Keratinocyte (primary cell): Measurements from ENCODE around the gene ZCCHC24. TPM values are rescaled to one million over a fixed set of nuclear protein-coding genes. Genes with fewer than 3 reads are reported as not detected.

Source experiments
- DNase-seq: peaks from one replicate; pipeline ENCODE4 v3.0.0-alpha.2; 2011; ENCODE audit warnings: low read depth, missing footprints, low spot score
- FAIRE-seq: peaks from 2 replicates; lab custom pipeline; 2011; peaks lifted over from hg19 to GRCh38; lab: Jason Lieb, UNC
- H2AFZ ChIP-seq: 2 replicates; pipeline ENCODE4 v1.6.0; 2012; ENCODE audit warnings: low read length, control low read depth, inconsistent platforms; ENCODE audit not compliant: control insufficient read depth
- H3K27ac ChIP-seq: 2 replicates; pipeline ENCODE4 v1.5.1; 2011; ENCODE audit warnings: low read length; ENCODE audit not compliant: control insufficient read depth, insufficient read depth
- H3K27me3 ChIP-seq: 3 replicates; pipeline ENCODE4 v1.6.0; 2011; ENCODE audit warnings: low read length; ENCODE audit not compliant: control insufficient read depth, insufficient read depth; ENCODE audit errors: extremely low read depth
- H3K36me3 ChIP-seq, 2 experiments: 2 replicates in 1 of 2; 3 replicates in 1 of 2; pipeline ENCODE4 v1.5.1; 2011; ENCODE audit warnings: low read length in 2 of 2, mild to moderate bottlenecking in 1 of 2; ENCODE audit not compliant: control insufficient read depth in 2 of 2, insufficient read depth in 2 of 2; ENCODE audit errors: extremely low read depth in 1 of 2
- H3K4me1 ChIP-seq: 3 replicates; pipeline ENCODE4 v1.5.1; 2011; ENCODE audit warnings: low read length; ENCODE audit not compliant: control insufficient read depth, insufficient read depth; ENCODE audit errors: extremely low read depth
- H3K4me2 ChIP-seq: 3 replicates; pipeline ENCODE4 v1.6.0; 2011; ENCODE audit warnings: low read depth, low read length; ENCODE audit not compliant: control insufficient read depth, insufficient read depth; ENCODE audit errors: extremely low read depth
- H3K4me3 ChIP-seq, 3 experiments: fragments of 200-600 bp in 1 of 3; sonication (generic) in 1 of 3; 2 replicates in 2 of 3; 3 replicates in 1 of 3; pipeline ENCODE4 v1.5.1; 2011 to 2016; ENCODE audit warnings: low read length in 3 of 3, mild to moderate bottlenecking in 3 of 3, control low read depth in 2 of 3, inconsistent platforms in 1 of 3, low read depth in 1 of 3, mixed read lengths in 1 of 3, mixed run types in 1 of 3, moderate library complexity in 1 of 3; ENCODE audit not compliant: control insufficient read depth in 2 of 3, insufficient read depth in 2 of 3; ENCODE audit errors: extremely low read depth in 1 of 3
- H3K79me2 ChIP-seq: 2 replicates; pipeline ENCODE4 v1.6.0; 2012; ENCODE audit warnings: low read length; ENCODE audit not compliant: control insufficient read depth, insufficient read depth
- H3K9ac ChIP-seq: 3 replicates; pipeline ENCODE4 v1.6.0; 2011; ENCODE audit warnings: low read length; ENCODE audit not compliant: control insufficient read depth, insufficient read depth; ENCODE audit errors: extremely low read depth
- H3K9me1 ChIP-seq: 3 replicates; pipeline ENCODE4 v1.6.0; 2011; ENCODE audit warnings: low read length; ENCODE audit not compliant: control insufficient read depth, insufficient read depth; ENCODE audit errors: extremely low read depth
- H3K9me3 ChIP-seq: 2 replicates; pipeline ENCODE4 v1.5.1; 2012; ENCODE audit warnings: low read depth, low read length; ENCODE audit not compliant: control insufficient read depth
- H4K20me1 ChIP-seq: 3 replicates; pipeline ENCODE4 v1.6.0; 2011; ENCODE audit warnings: low read length; ENCODE audit not compliant: control insufficient read depth, insufficient read depth; ENCODE audit errors: extremely low read depth
- CTCF ChIP-seq, 3 experiments: IDR thresholded peaks in 1 of 3; conservative IDR thresholded peaks in 1 of 3; optimal IDR thresholded peaks in 1 of 3; 2 replicates in 2 of 3; 3 replicates in 1 of 3; pipeline versions ENCODE3 to v1.5.1; 2011; ENCODE audit warnings: low read length in 3 of 3, mild to moderate bottlenecking in 3 of 3, moderate library complexity in 2 of 3, control low read depth in 1 of 3, inconsistent platforms in 1 of 3; ENCODE audit not compliant: insufficient read depth in 2 of 3; ENCODE audit errors: extremely low read depth in 1 of 3
- EZH2 ChIP-seq: IDR thresholded peaks from one replicate; pipeline ENCODE4 v1.6.1; 2012; ENCODE audit warnings: inconsistent platforms, mild to moderate bottlenecking, low read length, moderate library complexity
- dilution Hi-C: fragments of 300-500 bp; cut with MboI; formaldehyde crosslinking; loops from one replicate; pipeline ENCODE4 v1.7.0; 2020; ENCODE audit warnings: low sequenced_read_pairs; ENCODE audit not compliant: extremely low pct_ligation_motif_present
- polyA plus RNA-seq, 5 experiments: library from polyadenylated mRNA; depleted of rRNA in 3 of 5; stranded (reverse) in 3 of 5; stranded (forward) in 1 of 5; unstranded in 1 of 5; fragments of >200 nt; gene quantifications; 1 replicate in 1 of 5; 2 replicates in 3 of 5; 3 replicates in 1 of 5; pipeline versions ENCODE4 v1.2.1 to v1.2.3, GENCODE V29; 2011 to 2012; ENCODE audit warnings: missing spikeins in 2 of 5, low read depth in 1 of 5, low replicate concordance in 1 of 5

Gene ZCCHC24
- polyA plus RNA-seq, 1 donor (not counting 4 experiments of a cell fraction or from before 2014, with no cell fraction given): 0.96 TPM

GRCh38 chr10:79431428-79431827 lies 14.0 kb downstream of the ZCCHC24 start:
- Histone ChIP-seq H3K9ac (no peak overlapping the region), H3K4me1 (peaks cover 6% of the 10 kb centered on the region), H3K9me1 (no peaks in the 10 kb centered on the region), H3K36me3 (peaks cover 0 to 1% of the 10 kb centered on the region in 2 experiments), H3K4me3 (no peak overlapping the region), H4K20me1 (no peaks in the 10 kb centered on the region), H3K27ac (no peak overlapping the region), H3K4me2 (no peak overlapping the region), H3K27me3 (no peaks in the 10 kb centered on the region), H3K9me3 (no peaks in the 10 kb centered on the region), H2AFZ (no peak overlapping the region), H3K79me2 (no peaks in the 10 kb centered on the region)
- TF ChIP-seq EZH2 (no peak), CTCF (optimal IDR thresholded peaks at IDR 0.05 in 1 of 3, IDR thresholded peaks at IDR 0.05 in 1 of 3, conservative IDR thresholded peaks at IDR 0.05 in 1 of 3; ENCODE audit: extremely low read depth in 1 of 3, insufficient read depth in 2 of 3, low read length in 3 of 3) (no peak)
- dilution Hi-C loops: no loop called here
- DNase-seq (no peak), FAIRE-seq (no peak)

- FAIRE-seq (no peak), DNase-seq (no peak)
These were observed 14.5 kb downstream of the ZCCHC24 start for GRCh38 chr10:79430936-79431335.

More at GRCh38 chr10:79430936-79431335, 14.5 kb downstream of the ZCCHC24 start:
- Histone ChIP-seq H3K4me2 (no peak overlapping the region), H3K9me3 (no peaks in the 10 kb centered on the region), H4K20me1 (no peaks in the 10 kb centered on the region), H3K4me1 (peaks cover 6% of the 10 kb centered on the region), H3K27me3 (no peaks in the 10 kb centered on the region), H3K9ac (no peak overlapping the region), H2AFZ (no peak overlapping the region), H3K27ac (no peak overlapping the region), H3K9me1 (no peaks in the 10 kb centered on the region), H3K79me2 (no peaks in the 10 kb centered on the region), H3K36me3 (peaks cover 0 to 1% of the 10 kb centered on the region in 2 experiments), H3K4me3 (no peak overlapping the region)
- TF ChIP-seq CTCF (optimal IDR thresholded peaks at IDR 0.05 in 1 of 3, IDR thresholded peaks at IDR 0.05 in 1 of 3, conservative IDR thresholded peaks at IDR 0.05 in 1 of 3; ENCODE audit: extremely low read depth in 1 of 3, insufficient read depth in 2 of 3, low read length in 3 of 3) (no peak), EZH2 (no peak)
- dilution Hi-C loops: no loop called here
